ENCODE results near the gene OCRL.

OCRL gene

GRCh38 chrX:129640737-129641136 lies 100.7 kb downstream of the OCRL start:
- FAIRE-seq = no peak

DNA sequence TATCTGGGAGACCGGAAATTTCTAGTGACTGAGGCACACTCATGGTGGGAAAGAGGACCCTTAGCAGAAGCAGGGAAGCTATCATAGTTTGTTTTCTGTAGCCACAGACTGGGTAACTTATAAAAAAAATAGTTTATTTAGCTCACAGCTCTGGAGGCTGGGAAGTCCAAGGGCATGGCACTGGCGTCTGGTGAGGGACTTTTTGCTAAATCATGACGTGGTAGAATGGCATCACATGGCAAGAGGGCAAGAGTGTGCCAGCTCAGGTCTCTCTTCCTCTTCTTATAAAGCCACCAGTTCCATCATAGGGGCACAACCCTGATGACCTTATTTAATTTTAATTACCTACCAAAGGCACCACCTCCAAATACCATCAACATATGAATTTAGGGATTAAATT lies 101.4 kb downstream of the OCRL start:
- no peak for FAIRE-seq

DNA sequence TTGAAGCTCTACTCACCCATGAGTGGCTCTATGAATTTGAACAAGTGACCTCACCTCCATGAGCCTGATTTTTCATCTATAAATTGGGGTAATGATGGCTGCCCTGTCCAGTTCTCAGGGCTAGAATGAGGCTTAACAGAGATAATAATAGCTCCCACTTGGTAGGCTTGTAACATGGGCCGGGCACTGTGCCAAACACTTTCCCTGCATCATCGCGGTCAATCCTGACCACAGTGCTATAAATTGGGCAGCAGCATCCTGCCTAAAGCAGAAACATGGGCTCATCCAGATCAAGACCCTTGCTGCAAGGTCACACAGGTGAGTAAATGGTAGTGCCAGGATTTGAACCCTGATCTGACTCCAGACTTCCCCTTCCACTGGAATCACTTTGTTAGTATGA lies 101.9 kb downstream of the OCRL start:
- FAIRE-seq = no peak
